Esophagus muscularis mucosa (tissue), 4 donors: ENCODE results near the gene POSTN.
"Not testable (repeated sequence)": the region's sequence is repeated elsewhere in the genome, so short reads cannot be mapped to it uniquely, and the experiment has no call there.

Experiments
- EP300 ChIP-seq: sonication (generic); formaldehyde crosslinking; IDR thresholded peaks from one replicate; pipeline ENCODE4 v1.6.1; 2017; ENCODE audit warnings: antibody characterized with exemption
- POLR2A ChIP-seq: fragments of 450-650 bp; IDR thresholded peaks from one replicate; pipeline ENCODE4 v1.6.1; 2017; ENCODE audit warnings: antibody characterized with exemption, moderate library complexity, mild to moderate bottlenecking, low read depth
- POLR2AphosphoS5 ChIP-seq, 2 donors: sonication (generic); formaldehyde crosslinking; IDR thresholded peaks; one replicate each; pipeline ENCODE4 v1.6.1; 2017; ENCODE audit warnings: antibody characterized with exemption in 2 of 2
- TF ChIP-seq, protein P1 (sequence below), 3 experiments: fragments of 200-600 bp in 2 of 3; fragments of 450-650 bp in 1 of 3; sonication (generic) in 2 of 3; IDR thresholded peaks; one replicate each; pipeline ENCODE4 v1.5.1; 2017 to 2019; ENCODE audit warnings: antibody characterized with exemption in 3 of 3, mild to moderate bottlenecking in 2 of 3, moderate library complexity in 1 of 3

DNA sequence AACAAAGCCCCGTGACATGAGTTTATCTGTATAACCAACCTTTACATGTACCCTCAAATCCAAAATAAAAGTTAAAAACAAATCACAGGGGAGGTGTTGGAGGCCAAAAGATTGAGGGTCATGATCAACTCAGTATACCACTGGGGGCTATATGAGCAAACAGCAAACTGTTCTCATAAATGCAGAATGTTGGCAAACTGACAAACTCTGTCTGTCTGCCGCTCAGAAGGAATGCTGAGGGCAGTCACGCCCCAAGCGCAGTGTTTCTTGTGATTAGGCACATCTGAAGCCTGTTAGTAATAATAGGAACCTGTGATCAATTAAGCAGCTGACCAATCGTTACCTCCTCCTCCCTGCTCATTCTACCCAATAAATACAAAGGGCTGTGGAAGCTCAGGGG lies 39.8 kb downstream of the POSTN start:
- TF ChIP-seq, protein P1, sequence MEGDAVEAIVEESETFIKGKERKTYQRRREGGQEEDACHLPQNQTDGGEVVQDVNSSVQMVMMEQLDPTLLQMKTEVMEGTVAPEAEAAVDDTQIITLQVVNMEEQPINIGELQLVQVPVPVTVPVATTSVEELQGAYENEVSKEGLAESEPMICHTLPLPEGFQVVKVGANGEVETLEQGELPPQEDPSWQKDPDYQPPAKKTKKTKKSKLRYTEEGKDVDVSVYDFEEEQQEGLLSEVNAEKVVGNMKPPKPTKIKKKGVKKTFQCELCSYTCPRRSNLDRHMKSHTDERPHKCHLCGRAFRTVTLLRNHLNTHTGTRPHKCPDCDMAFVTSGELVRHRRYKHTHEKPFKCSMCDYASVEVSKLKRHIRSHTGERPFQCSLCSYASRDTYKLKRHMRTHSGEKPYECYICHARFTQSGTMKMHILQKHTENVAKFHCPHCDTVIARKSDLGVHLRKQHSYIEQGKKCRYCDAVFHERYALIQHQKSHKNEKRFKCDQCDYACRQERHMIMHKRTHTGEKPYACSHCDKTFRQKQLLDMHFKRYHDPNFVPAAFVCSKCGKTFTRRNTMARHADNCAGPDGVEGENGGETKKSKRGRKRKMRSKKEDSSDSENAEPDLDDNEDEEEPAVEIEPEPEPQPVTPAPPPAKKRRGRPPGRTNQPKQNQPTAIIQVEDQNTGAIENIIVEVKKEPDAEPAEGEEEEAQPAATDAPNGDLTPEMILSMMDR (IDR thresholded peaks at IDR 0.05) = not testable (repeated sequence)
- TF ChIP-seq POLR2A; POLR2AphosphoS5 (IDR thresholded peaks at IDR 0.05); EP300: not testable (repeated sequence)
